ENCODE data around the gene ZFYVE9.

Gene ZFYVE9

GRCh38 chr1:52234014-52234413 lies 92.1 kb downstream of the ZFYVE9 start:
- TF ChIP-seq TOX (CRISPR knock-in tag; IDR thresholded peaks at IDR 0.05; ENCODE audit: borderline replicate concordance) (no peak), ZFP3 (CRISPR knock-in tag; IDR thresholded peaks at IDR 0.05) (no peak), RARB (CRISPR knock-in tag; IDR thresholded peaks at IDR 0.05) (no peak), GLIS3 (CRISPR knock-in tag; IDR thresholded peaks at IDR 0.05) (no peak), TSHZ2 (CRISPR knock-in tag; IDR thresholded peaks at IDR 0.05) (no peak), POU6F1 (CRISPR knock-in tag; IDR thresholded peaks at IDR 0.05; ENCODE audit: borderline replicate concordance, low read depth) (no peak), TCF4 (CRISPR knock-in tag; IDR thresholded peaks at IDR 0.05; ENCODE audit: borderline replicate concordance) (no peak), ISL1 (CRISPR knock-in tag; IDR thresholded peaks at IDR 0.05) (no peak), ESRRG (CRISPR knock-in tag; IDR thresholded peaks at IDR 0.05) (no peak), ZNF70 (CRISPR knock-in tag; IDR thresholded peaks at IDR 0.05) (no peak), PPARA (CRISPR knock-in tag; IDR thresholded peaks at IDR 0.05; ENCODE audit: borderline replicate concordance) (no peak), OSR1 (CRISPR knock-in tag; IDR thresholded peaks at IDR 0.05) (no peak), PATZ1 (CRISPR knock-in tag; IDR thresholded peaks at IDR 0.05; ENCODE audit: borderline replicate concordance) (no peak), ZNF565 (CRISPR knock-in tag; conservative IDR thresholded peaks at IDR 0.05; ENCODE audit: low read depth) (no peak), ZNF8 (CRISPR knock-in tag; IDR thresholded peaks at IDR 0.05) (no peak), ZC3H10 (CRISPR knock-in tag; IDR thresholded peaks at IDR 0.05) (no peak), CREB5 (CRISPR knock-in tag; IDR thresholded peaks at IDR 0.05; ENCODE audit: low read depth) (no peak), SNAI2 (CRISPR knock-in tag; IDR thresholded peaks at IDR 0.05) (no peak)
- TF ChIP-seq, protein P1, sequence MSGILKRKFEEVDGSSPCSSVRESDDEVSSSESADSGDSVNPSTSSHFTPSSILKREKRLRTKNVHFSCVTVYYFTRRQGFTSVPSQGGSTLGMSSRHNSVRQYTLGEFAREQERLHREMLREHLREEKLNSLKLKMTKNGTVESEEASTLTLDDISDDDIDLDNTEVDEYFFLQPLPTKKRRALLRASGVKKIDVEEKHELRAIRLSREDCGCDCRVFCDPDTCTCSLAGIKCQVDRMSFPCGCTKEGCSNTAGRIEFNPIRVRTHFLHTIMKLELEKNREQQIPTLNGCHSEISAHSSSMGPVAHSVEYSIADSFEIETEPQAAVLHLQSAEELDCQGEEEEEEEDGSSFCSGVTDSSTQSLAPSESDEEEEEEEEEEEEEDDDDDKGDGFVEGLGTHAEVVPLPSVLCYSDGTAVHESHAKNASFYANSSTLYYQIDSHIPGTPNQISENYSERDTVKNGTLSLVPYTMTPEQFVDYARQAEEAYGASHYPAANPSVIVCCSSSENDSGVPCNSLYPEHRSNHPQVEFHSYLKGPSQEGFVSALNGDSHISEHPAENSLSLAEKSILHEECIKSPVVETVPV (CRISPR knock-in tag; IDR thresholded peaks at IDR 0.05) = no peak
- ATAC-seq = no peak

DNA sequence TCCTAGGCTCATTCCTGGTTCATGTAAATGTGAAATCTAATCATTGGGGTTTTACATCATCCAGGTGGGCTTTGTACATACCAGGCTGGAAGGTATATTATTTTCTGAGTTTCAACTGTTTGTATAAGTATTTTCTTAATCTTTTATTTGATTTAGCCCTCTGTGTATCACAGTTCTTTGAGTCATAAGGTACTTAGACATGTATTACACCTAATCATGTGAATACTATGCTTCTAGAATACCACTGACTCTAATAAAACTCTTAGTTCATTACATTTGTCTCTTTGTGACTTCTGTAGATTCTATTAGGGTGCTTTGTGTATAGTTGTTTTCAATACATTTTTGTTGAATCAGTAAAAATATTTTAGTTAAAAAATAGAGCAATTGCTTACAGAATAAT lies 92.8 kb downstream of the ZFYVE9 start:
- no peak for ATAC-seq
- TF ChIP-seq POU6F1 (CRISPR knock-in tag; IDR thresholded peaks at IDR 0.05; ENCODE audit: borderline replicate concordance, low read depth) (no peak), SNAI2 (CRISPR knock-in tag; IDR thresholded peaks at IDR 0.05) (no peak), ZNF8 (CRISPR knock-in tag; IDR thresholded peaks at IDR 0.05) (no peak), ZC3H10 (CRISPR knock-in tag; IDR thresholded peaks at IDR 0.05) (no peak), TSHZ2 (CRISPR knock-in tag; IDR thresholded peaks at IDR 0.05) (no peak)
